GM12878 (cell line): ENCODE measurements around the gene PLD5. TPM values are rescaled to one million over a fixed set of nuclear protein-coding genes. Genes with fewer than 3 reads are reported as not detected.

Source experiments
- ATAC-seq: fragments of 200-7000 bp; cut with Tn5 transposase; 3 replicates; pipeline ENCODE4 v1.9.1; 2020; ENCODE audit warnings: mild to moderate bottlenecking, moderate library complexity
- BruUV-seq: library from RNA; stranded (reverse); fragments of 400-500 nt; replicated peaks from 2 replicates; lab custom pipeline; 2021; lab: Mats Ljungman, UMichigan
- CTCF ChIA-PET: fragments of 300-600 bp; sonication (Branson Sonifier 250); formaldehyde crosslinking; extraction: SDS; loops from one replicate; lab custom pipeline; 2021; ENCODE audit warnings: inconsistent platforms; lab: Yijun Ruan, JAX
- POLR2A ChIA-PET: fragments of 350-600 bp; formaldehyde crosslinking; extraction: SDS; loops from one replicate; lab custom pipeline; 2021; ENCODE audit warnings: inconsistent platforms; lab: Charles Lee
- RAD21 ChIA-PET: fragments of 300-600 bp; sonication (Branson Sonifier 250); formaldehyde crosslinking; loops from one replicate; lab custom pipeline; 2023; ENCODE audit warnings: antibody characterized with exemption; ENCODE audit not compliant: unreplicated experiment; lab: Charles Lee
- SMC1A ChIA-PET: fragments of 300-600 bp; sonication (Branson Sonifier 250); formaldehyde crosslinking; loops from one replicate; lab custom pipeline; 2023; ENCODE audit not compliant: unreplicated experiment, uncharacterized antibody; lab: Charles Lee
- DNase-seq: peaks from one replicate; pipeline ENCODE4 v3.0.0-alpha.2; 2011; ENCODE audit warnings: low read depth, low spot score
- FAIRE-seq: peaks from 3 replicates; lab custom pipeline; 2011; peaks lifted over from hg19 to GRCh38; lab: Jason Lieb, UNC
- H2AFZ ChIP-seq: 2 replicates; pipeline ENCODE4 v1.6.0; 2011; ENCODE audit warnings: low read depth, low read length, control low read depth; ENCODE audit not compliant: control insufficient read depth
- H3K27ac ChIP-seq: 2 replicates; pipeline ENCODE4 v1.5.1; 2011; ENCODE audit warnings: control low read depth; ENCODE audit not compliant: control insufficient read depth, insufficient read depth
- H3K27me3 ChIP-seq, 2 experiments: replicated peaks in 1 of 2; 2 replicates each; pipeline versions ENCODE4 v1.6.0 to v1.6.1; 2011; ENCODE audit warnings: low read length in 1 of 2; ENCODE audit not compliant: control insufficient read depth in 2 of 2, insufficient read depth in 2 of 2
- H3K36me3 ChIP-seq, 2 experiments: 2 replicates each; pipeline ENCODE4 v1.5.1; 2011; ENCODE audit warnings: low read length in 1 of 2; ENCODE audit not compliant: control insufficient read depth in 2 of 2, insufficient read depth in 2 of 2
- H3K4me1 ChIP-seq: 2 replicates; pipeline ENCODE4 v1.6.1; 2011; ENCODE audit warnings: mild to moderate bottlenecking, low read length, moderate library complexity, mixed read lengths; ENCODE audit not compliant: control insufficient read depth, insufficient read depth
- H3K4me2 ChIP-seq: 2 replicates; pipeline ENCODE4 v1.6.0; 2011; ENCODE audit warnings: control low read depth; ENCODE audit not compliant: control insufficient read depth, insufficient read depth
- H3K4me3 ChIP-seq: fragments of 200-600 bp; sonication (generic); 2 replicates; pipeline ENCODE4 v1.5.1; 2016
- H3K79me2 ChIP-seq: 2 replicates; pipeline ENCODE4 v1.6.0; 2011; ENCODE audit warnings: low read length; ENCODE audit not compliant: control insufficient read depth, insufficient read depth
- H3K9ac ChIP-seq: 2 replicates; pipeline ENCODE4 v1.8.0; 2011; ENCODE audit warnings: low read length, control low read depth, mixed read lengths; ENCODE audit not compliant: control insufficient read depth, insufficient read depth
- H3K9me3 ChIP-seq: replicated peaks from 3 replicates; pipeline ENCODE4 v1.5.1; 2011; ENCODE audit warnings: mild to moderate bottlenecking, low read length; ENCODE audit not compliant: control insufficient read depth, insufficient read depth
- H4K20me1 ChIP-seq: 2 replicates; pipeline ENCODE4 v1.6.0; 2011; ENCODE audit not compliant: control insufficient read depth, insufficient read depth
- FOXM1 ChIP-seq: IDR thresholded peaks from 2 replicates; pipeline ENCODE4 v1.6.1; 2012; ENCODE audit warnings: low read depth, mild to moderate bottlenecking, inconsistent platforms, low read length, moderate library complexity
- MYB ChIP-seq: fragments of 150-350 bp; IDR thresholded peaks from 2 replicates; pipeline ENCODE4 v1.6.1; 2014; ENCODE audit warnings: mild to moderate bottlenecking, low read depth, low read length, borderline replicate concordance
- NR2C2 ChIP-seq: IDR thresholded peaks from 2 replicates; pipeline ENCODE4 v1.6.1; 2011; ENCODE audit warnings: borderline replicate concordance, low read depth; ENCODE audit not compliant: control insufficient read depth, insufficient read length
- SREBF1 ChIP-seq: IDR thresholded peaks from 2 replicates; pipeline ENCODE4 v1.6.1; 2012; ENCODE audit warnings: mild to moderate bottlenecking, low read length
- YY1 ChIP-seq: IDR thresholded peaks from 2 replicates; pipeline ENCODE4 v1.6.1; 2011; ENCODE audit warnings: low read depth, mild to moderate bottlenecking, low read length
- WGBS: methylation state at CpG from one replicate; pipeline ENCODE4 v1.1.6; 2016; ENCODE audit warnings: low lambda C conversion rate; ENCODE audit not compliant: insufficient replicate concordance, insufficient coverage; ENCODE audit errors: missing lambda C conversion rate; 5-methylcytosine and 5-hydroxymethylcytosine counted together
- in situ Hi-C: fragments of 300-500 bp; cut with MboI; formaldehyde crosslinking; loops from 9 replicates; pipeline ENCODE4 v1.14.3; 2018; ENCODE audit warnings: mixed read lengths
- intact Hi-C: fragments of 100-400 bp; cut with micrococcal nuclease; formaldehyde crosslinking; loops from one replicate; pipeline ENCODE4 v1.14.2; 2022; ENCODE audit not compliant: unreplicated experiment
- polyA plus RNA-seq, 11 experiments: library from polyadenylated mRNA; depleted of rRNA in 4 of 11; unstranded in 6 of 11; stranded (reverse) in 5 of 11; fragments of >200 nt; fragmentation: Nextera tagmentation in 4 of 11; fragmentation: Illumina TruSeq in 1 of 11; extraction: Ambion mirVana in 4 of 11; extraction: Trizol in 1 of 11; gene quantifications; 1 replicate in 1 of 11; 2 replicates in 10 of 11; pipeline versions ENCODE4 v1.2.1 to v1.2.3, GENCODE V29; 2011 to 2016; ENCODE audit warnings: inconsistent platforms in 2 of 11, missing spikeins in 2 of 11, low read depth in 1 of 11
- total RNA-seq, 4 experiments: library from RNA; depleted of rRNA in 3 of 4; stranded (reverse); fragments of >200 nt in 3 of 4; fragmentation: Illumina TruSeq in 1 of 4; extraction: Trizol in 1 of 4; gene quantifications; 2 replicates each; pipeline versions ENCODE4 v1.2.1 to v1.2.3, GENCODE V29; 2013 to 2021
- TF ChIP-seq, protein P1 (sequence below): IDR thresholded peaks from 2 replicates; pipeline ENCODE4 v1.6.1; 2011; ENCODE audit warnings: borderline replicate concordance, low read depth, mild to moderate bottlenecking, moderate library complexity, mixed read lengths, low read length; ENCODE audit not compliant: insufficient read depth; ENCODE audit errors: extremely low read length
- TF ChIP-seq, protein P2 (sequence below): fragments of 450-650 bp; IDR thresholded peaks from 2 replicates; pipeline ENCODE4 v1.6.1; 2016; ENCODE audit warnings: mild to moderate bottlenecking
- TF ChIP-seq, protein P3 (sequence below): fragments of 450-650 bp; IDR thresholded peaks from 2 replicates; pipeline ENCODE4 v1.6.1; 2018; ENCODE audit warnings: borderline replicate concordance, mild to moderate bottlenecking; ENCODE audit not compliant: partially characterized antibody

Gene PLD5
- total and polyA plus RNA-seq, 10 of the 15 experiments (the other 5 are each of a cell fraction or from before 2014, with no cell fraction given): not detected

DNA sequence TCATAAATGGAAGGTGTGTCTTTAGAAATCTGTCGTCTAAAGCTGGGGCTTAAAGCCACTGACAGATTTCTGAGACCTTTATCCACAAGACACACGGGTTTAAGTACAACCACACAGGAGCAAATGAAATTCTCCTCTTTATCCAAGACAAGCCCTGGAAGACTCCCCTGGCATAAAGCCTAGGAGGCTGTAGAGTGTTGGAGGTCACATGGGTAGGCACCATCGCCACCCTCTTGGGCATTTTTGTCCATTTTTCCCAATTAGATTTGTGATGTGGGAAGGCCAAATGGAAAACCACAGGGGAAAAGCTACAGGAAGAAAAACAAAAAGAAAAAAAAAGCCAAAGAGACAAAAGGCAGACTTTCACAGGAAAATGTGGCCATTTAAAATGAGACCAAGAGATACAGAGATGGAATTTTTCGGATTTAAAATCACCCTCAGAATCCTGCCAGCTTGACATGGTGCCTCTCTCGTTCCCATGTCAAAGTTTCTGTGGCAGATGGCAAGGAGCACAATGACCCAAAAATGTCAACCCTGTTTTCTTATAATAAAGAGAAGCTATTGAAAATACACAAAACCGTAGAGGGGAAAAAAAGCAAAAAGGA is 91.9 kb downstream of the PLD5 start:
- TF ChIP-seq NR2C2 (no peak), YY1 (no peak), SREBF1 (no peak), FOXM1 (no peak), MYB (no peak)
- TF ChIP-seq, protein P1, sequence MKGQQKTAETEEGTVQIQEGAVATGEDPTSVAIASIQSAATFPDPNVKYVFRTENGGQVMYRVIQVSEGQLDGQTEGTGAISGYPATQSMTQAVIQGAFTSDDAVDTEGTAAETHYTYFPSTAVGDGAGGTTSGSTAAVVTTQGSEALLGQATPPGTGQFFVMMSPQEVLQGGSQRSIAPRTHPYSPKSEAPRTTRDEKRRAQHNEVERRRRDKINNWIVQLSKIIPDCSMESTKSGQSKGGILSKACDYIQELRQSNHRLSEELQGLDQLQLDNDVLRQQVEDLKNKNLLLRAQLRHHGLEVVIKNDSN: no peak
- TF ChIP-seq, protein P2, sequence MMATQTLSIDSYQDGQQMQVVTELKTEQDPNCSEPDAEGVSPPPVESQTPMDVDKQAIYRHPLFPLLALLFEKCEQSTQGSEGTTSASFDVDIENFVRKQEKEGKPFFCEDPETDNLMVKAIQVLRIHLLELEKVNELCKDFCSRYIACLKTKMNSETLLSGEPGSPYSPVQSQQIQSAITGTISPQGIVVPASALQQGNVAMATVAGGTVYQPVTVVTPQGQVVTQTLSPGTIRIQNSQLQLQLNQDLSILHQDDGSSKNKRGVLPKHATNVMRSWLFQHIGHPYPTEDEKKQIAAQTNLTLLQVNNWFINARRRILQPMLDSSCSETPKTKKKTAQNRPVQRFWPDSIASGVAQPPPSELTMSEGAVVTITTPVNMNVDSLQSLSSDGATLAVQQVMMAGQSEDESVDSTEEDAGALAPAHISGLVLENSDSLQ: no peak
- TF ChIP-seq, protein P3, sequence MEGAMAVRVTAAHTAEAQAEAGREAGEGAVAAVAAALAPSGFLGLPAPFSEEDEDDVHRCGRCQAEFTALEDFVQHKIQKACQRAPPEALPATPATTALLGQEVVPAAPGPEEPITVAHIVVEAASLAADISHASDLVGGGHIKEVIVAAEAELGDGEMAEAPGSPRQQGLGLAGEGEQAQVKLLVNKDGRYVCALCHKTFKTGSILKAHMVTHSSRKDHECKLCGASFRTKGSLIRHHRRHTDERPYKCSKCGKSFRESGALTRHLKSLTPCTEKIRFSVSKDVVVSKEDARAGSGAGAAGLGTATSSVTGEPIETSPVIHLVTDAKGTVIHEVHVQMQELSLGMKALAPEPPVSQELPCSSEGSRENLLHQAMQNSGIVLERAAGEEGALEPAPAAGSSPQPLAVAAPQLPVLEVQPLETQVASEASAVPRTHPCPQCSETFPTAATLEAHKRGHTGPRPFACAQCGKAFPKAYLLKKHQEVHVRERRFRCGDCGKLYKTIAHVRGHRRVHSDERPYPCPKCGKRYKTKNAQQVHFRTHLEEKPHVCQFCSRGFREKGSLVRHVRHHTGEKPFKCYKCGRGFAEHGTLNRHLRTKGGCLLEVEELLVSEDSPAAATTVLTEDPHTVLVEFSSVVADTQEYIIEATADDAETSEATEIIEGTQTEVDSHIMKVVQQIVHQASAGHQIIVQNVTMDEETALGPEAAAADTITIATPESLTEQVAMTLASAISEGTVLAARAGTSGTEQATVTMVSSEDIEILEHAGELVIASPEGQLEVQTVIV: no peak
- RAD21 ChIA-PET: no interaction called here
- no TSS peak for BruUV-seq
- no peaks in the 10 kb centered on the region; a peak in 1 of 4 replicates for H3K27me3 ChIP-seq
- no peak overlapping the region for H2AFZ ChIP-seq
- no peak overlapping the region for H3K27ac ChIP-seq
- no peaks in the 10 kb centered on the region for H3K79me2 ChIP-seq
- H3K4me2 ChIP-seq: no peak overlapping the region
- no peak overlapping the region for H3K4me3 ChIP-seq
- H3K4me1 ChIP-seq: no peaks in the 10 kb centered on the region
- CTCF ChIA-PET: interaction anchor here (0.6 to 1.7 kb wide), 3 partner anchors 8 to 777 kb away, joined by 3 to 6 read pairs (median 4); no protein-coding TSS in a partner anchor
- POLR2A ChIA-PET: no interaction called here
- WGBS: 0% methylated on average over 6 of the region's 6 CpGs
- intact Hi-C loops: no loop called here
- no peak overlapping the region for H3K9ac ChIP-seq
- H3K9me3 ChIP-seq: no peaks in the 10 kb centered on the region
- no peak for ATAC-seq
- SMC1A ChIA-PET: no interaction called here
- in situ Hi-C loops: no loop called here
- no peaks in the 10 kb centered on the region for H4K20me1 ChIP-seq
- FAIRE-seq: no peak
- no peaks in the 10 kb centered on the region for H3K36me3 ChIP-seq
- DNase-seq: no peak
